GM21381 (cell line): ENCODE measurements around the gene HECTD1.
"Not testable (repeated sequence)": the region's sequence is repeated elsewhere in the genome, so short reads cannot be mapped to it uniquely, and the experiment has no call there.

Experiments used
- ATAC-seq: cut with Tn5 transposase; IDR thresholded peaks from one replicate; pipeline ENCODE4 v1.9.1; 2021; ENCODE audit warnings: mild to moderate bottlenecking, moderate library complexity; ENCODE audit not compliant: unreplicated experiment

HECTD1 gene

GRCh38 chr14:31096255-31096654, 111.3 kb downstream of the HECTD1 start:
- ATAC-seq, result no peak

- ATAC-seq, result not testable (repeated sequence)
Observed at GRCh38 chr14:31095817-31096216, 111.8 kb downstream of the HECTD1 start.

- ATAC-seq, result not testable (repeated sequence)
Observed at GRCh38 chr14:31093884-31094839, 113.4 kb downstream of the HECTD1 start.

DNA sequence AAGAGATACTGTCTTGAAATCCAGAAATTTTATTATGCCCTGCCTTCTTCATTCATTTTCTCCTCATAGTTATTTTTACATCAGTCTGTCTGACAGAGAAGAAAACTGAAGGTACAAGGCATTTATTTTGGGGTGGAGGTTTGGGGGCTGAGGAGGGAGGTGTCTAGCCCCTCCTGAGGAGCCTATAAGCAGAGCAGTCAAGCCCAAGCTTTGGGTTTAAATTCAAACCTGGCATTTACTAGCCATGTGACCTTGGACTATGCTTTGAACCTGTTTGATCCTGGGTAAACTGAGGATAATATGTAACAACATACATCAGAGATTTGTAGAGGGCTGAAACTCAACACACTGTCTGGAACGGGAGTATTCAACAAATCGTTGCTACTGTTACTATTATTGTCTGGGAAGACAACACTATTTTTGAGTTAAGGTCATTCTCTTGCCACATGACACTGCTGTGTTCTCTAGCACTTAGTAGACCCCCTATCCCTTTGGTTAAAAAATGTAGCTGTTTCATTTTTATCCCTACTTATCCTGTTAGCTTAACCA, 115.4 kb downstream of the HECTD1 start:
- no peak for ATAC-seq

- no peak for ATAC-seq
Observed at GRCh38 chr14:31090883-31091764, 116.5 kb downstream of the HECTD1 start.

DNA sequence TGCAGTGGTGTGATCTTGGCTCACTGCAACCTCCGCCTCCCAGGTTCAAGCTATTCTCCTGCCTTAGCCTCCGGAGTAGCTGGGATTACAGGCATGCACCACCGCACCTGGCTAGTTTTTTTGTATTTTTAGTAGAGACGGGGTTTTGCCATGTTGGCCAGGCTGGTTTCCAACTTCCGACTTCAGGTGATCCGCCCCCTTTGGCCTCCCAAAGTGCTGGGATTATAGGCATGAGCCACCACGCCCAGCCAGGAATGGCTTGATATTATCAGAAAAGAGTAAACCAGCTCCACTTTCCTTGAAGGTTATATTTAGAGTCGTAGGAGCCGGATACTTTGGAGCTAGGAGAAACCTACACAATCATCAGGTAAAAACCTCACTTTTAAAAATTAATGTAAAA, 121.1 kb downstream of the HECTD1 start:
- ATAC-seq, result not testable (repeated sequence)

DNA sequence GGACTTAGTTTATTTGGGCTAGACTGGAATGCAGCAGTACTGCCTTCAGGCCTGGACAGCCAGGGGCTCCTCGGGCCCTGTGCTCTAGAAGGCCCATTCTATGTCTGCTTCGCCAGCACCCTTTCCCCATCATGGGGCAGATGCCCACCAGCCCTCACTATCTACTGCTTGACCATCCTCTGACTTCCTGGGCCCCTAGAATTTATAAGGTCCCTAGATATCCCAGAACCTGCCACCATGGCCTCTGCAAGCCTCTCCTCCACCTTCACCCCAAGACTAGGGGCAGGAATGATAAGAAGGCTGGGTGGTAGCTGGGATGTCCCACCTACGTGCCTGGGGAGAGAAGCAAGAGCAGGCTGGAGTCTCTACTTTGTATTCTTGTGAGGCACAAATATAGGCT, 122.6 kb downstream of the HECTD1 start:
- ATAC-seq, result no peak

GRCh38 chr14:31084385-31084784, 123.2 kb downstream of the HECTD1 start:
- ATAC-seq, result no peak

- ATAC-seq, result no peak
Observed at GRCh38 chr14:31083781-31084180, 123.8 kb downstream of the HECTD1 start.

GRCh38 chr14:31080484-31080883, 127.1 kb downstream of the HECTD1 start:
- no peak for ATAC-seq

DNA sequence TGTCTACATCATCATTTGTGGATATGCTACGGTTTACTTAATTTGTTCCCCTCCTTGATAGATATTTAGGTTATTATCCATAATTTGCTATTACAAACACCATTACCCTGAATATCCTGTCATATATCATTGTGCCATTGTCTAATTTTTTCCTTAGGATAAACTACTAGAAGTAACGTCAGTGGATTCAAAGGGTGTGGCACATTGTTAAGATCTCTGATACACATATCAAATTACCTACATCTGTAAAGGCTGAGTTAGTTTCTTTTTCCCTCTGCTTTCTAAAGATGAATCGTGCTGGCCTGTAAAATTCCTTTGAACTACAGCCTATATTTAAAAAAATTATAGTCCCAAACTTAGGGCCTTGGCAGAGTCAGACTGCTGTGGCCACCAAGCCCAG, 127.5 kb downstream of the HECTD1 start:
- no peak for ATAC-seq

DNA sequence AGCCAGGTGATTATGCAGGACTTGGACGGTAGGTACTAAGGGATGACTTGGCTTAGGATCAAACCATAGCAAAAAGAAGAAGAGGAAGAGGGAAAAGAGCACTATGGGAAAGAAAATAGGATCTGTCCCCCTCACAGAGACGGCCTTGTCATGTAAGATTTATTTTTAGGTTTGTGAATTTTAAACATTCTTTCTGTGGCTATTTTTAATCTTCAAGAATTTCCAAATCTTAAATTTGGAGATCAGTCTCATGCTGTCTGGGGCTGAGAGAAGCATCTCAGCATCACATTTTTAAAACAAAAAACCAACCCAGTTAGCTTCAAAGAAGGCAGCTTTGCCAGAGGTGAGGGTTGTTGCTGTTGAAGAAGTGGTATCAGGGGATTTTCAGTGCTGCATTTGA, 128.8 kb downstream of the HECTD1 start:
- ATAC-seq, result no peak

- no peak for ATAC-seq
Observed at GRCh38 chr14:31075144-31075543, 132.4 kb downstream of the HECTD1 start.

GRCh38 chr14:31071151-31071550, 136.4 kb downstream of the HECTD1 start:
- no peak for ATAC-seq

- ATAC-seq, result no peak
Observed at GRCh38 chr14:31070431-31070830, 137.2 kb downstream of the HECTD1 start.

DNA sequence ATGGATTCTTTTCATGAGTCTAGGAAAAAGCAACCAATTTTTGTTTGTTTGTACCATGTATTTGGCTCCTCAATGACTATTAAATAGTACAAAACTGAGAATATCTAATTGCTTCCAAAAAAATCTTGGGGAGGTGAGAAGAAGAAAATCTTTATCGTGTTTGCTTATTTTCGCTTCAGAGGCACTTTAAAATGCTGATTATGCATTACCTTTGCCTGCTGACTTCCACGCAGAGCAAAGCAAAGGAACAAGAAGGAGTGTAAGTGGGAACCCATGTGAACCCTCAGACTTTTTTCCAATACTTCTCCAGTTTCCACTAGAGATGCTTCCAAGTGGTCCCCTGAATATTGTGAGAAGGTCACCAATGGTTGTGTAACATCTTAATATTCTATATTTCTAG, 138.2 kb downstream of the HECTD1 start:
- no peak for ATAC-seq

DNA sequence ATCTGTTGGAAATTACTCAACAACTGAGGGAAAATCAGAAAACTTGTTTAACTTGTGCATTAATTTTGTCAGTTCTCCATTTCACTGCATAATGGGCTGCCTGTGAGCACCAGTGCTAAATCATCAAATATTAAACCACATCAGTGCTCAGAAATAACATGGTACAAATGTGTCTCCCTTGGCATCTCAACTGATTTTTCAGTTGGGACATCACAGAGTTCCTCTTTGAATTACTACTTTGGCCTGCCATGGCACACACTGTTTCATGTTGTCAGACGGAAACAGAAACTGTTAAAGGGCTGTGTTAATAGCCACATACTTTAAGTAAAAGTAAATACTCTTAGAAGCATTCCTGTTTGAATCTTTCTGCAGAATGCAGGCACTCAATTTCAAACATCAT, 139.4 kb downstream of the HECTD1 start:
- ATAC-seq, result no peak

DNA sequence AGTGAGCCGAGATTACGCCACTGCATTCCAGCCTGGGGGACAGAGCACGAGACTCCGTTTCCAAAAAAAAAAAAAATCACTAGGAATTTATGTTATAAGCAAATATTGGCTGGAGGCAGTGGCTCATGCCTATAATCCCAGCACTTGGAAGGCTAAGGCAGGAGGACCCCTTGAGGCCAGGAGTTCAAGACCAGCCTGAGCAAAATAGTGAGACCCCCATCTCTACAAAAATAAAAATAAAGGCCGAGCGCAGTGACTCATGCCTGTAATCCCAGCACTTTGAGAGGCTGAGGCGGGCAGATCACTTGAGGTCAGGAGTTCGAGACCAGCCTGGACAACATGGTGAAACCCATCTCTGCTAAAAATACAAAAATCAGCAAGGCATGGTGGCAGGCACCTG, 144.7 kb downstream of the HECTD1 start:
- ATAC-seq, result not testable (repeated sequence)

GRCh38 chr14:31060253-31060875, 147.2 kb downstream of the HECTD1 start:
- no peak for ATAC-seq

DNA sequence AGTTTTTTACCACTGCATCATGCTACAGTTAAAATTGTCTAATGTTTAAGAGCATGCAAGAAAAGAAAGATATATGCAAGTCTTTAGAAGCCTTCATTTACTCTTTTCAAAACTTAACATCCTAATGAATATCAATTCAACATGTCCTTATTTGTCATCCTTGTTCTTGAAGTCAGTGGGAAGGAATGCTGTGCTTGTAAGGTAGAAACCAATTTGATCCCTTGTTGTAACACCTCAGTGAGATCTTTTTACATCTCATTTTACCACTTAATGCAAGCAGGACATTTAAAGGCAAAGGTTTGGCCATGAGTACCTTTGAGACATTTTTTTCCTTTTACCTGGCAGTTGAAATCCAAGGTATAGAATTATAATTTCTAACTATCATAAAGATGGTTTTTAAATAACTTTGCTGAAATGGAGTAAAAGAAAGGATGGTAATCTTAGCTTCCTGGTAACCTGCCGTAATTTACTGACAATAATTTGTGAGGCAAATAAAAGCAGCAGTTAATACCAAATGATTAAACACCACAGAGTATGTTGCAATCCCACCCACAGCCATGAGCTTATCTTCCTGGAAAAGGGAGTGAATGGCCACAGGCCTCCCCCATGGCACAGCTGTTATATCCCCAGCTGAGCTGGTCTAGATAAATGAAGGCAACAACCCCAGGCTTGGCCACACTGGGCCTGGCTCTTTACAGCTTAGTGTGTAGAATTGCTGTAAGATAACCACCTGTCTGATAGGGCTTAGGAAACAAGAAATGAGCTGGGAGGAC, 148.3 kb downstream of the HECTD1 start:
- no peak for ATAC-seq
